ENCODE results near the gene P3H1. TPM values are rescaled to one million over a fixed set of nuclear protein-coding genes. Genes with fewer than 3 reads are reported as not detected.

The P3H1 gene
- total and polyA plus RNA-seq, 2 experiments from 2014 or later = 51.1 to 75.1 TPM

- TF ChIP-seq EZH2 (IDR thresholded peaks at IDR 0.05; ENCODE audit: low read depth, unreplicated experiment) (no peak), ETS1 (IDR thresholded peaks at IDR 0.05) (no peak), EZH2phosphoT487 (IDR thresholded peaks at IDR 0.05; ENCODE audit: unreplicated experiment) (no peak), JUNB (IDR thresholded peaks at IDR 0.05; ENCODE audit: unreplicated experiment) (no peak), STAT1 (IDR thresholded peaks at IDR 0.05; ENCODE audit: unreplicated experiment) (no peak), ZNF462 (CRISPR knock-in tag; IDR thresholded peaks at IDR 0.05) (no peak), REST (IDR thresholded peaks at IDR 0.05; ENCODE audit: unreplicated experiment) (no peak), ZNF331 (CRISPR knock-in tag; IDR thresholded peaks at IDR 0.05; ENCODE audit: low read depth) (no peak), ZNF114 (CRISPR knock-in tag; IDR thresholded peaks at IDR 0.05) (no peak), NANOG (IDR thresholded peaks at IDR 0.05; ENCODE audit: borderline replicate concordance) (no peak), POLR2AphosphoS5 (IDR thresholded peaks at IDR 0.05; ENCODE audit: low read depth) (no peak), CREB1 (CRISPR knock-in tag; IDR thresholded peaks at IDR 0.05; ENCODE audit: low read depth) (no peak)
- TF ChIP-seq, protein P1, sequence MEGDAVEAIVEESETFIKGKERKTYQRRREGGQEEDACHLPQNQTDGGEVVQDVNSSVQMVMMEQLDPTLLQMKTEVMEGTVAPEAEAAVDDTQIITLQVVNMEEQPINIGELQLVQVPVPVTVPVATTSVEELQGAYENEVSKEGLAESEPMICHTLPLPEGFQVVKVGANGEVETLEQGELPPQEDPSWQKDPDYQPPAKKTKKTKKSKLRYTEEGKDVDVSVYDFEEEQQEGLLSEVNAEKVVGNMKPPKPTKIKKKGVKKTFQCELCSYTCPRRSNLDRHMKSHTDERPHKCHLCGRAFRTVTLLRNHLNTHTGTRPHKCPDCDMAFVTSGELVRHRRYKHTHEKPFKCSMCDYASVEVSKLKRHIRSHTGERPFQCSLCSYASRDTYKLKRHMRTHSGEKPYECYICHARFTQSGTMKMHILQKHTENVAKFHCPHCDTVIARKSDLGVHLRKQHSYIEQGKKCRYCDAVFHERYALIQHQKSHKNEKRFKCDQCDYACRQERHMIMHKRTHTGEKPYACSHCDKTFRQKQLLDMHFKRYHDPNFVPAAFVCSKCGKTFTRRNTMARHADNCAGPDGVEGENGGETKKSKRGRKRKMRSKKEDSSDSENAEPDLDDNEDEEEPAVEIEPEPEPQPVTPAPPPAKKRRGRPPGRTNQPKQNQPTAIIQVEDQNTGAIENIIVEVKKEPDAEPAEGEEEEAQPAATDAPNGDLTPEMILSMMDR (conservative IDR thresholded peaks at IDR 0.05; ENCODE audit: low read depth in 2 of 2) = no peak
- peak overlapping the region; percentile 30 for H3K27ac Mint-ChIP-seq
- no peak overlapping the region for H3K4me3 ChIP-seq
- H3K4me2 ChIP-seq = no peak overlapping the region
- H4K20me1 ChIP-seq (replicated peaks; ENCODE audit: insufficient read depth) = no peaks in the 10 kb centered on the region
- peaks cover 2% of the 10 kb centered on the region; the same call in 1 of the 3 replicates for H3K36me3 Mint-ChIP-seq (ENCODE audit: low read depth)
- ATAC-seq (no peak), DNase-seq (ENCODE audit: low spot score) (no peak)
- no peak overlapping the region for H3K4me3 Mint-ChIP-seq
- no peaks in the 10 kb centered on the region for H3K36me3 ChIP-seq (ENCODE audit: insufficient read depth)
- no peak overlapping the region for H2AFZ ChIP-seq
- no peaks in the 10 kb centered on the region for H3K79me2 ChIP-seq (replicated peaks; ENCODE audit: insufficient read depth)
- H3K9me3 Mint-ChIP-seq = no peaks in the 10 kb centered on the region
- H3K9me2 ChIP-seq (ENCODE audit: insufficient read depth) = no peaks in the 10 kb centered on the region
- peaks cover 16% of the 10 kb centered on the region for H3K4me1 ChIP-seq (ENCODE audit: insufficient read depth)
- peaks cover 29% of the 10 kb centered on the region for H3K4me1 Mint-ChIP-seq
- no peaks in the 10 kb centered on the region for H3K27me3 ChIP-seq (ENCODE audit: insufficient read depth)
- no peaks in the 10 kb centered on the region for H3F3A ChIP-seq (replicated peaks; ENCODE audit: low read depth)
- H3K27me3 Mint-ChIP-seq (ENCODE audit: insufficient read depth, low read depth, poor library complexity) = peaks cover 7% of the 10 kb centered on the region
- H3K27ac ChIP-seq (ENCODE audit: low read depth) = no peak overlapping the region
Observed at GRCh38 chr1:42736571-42737200, 30.1 kb downstream of the P3H1 start.
